Stimulated activated memory B cell treated with anti-CD40 and anti-IgM and Interleukin-4, amounts not matched to agents 10 μg/mL and 1 μg/mL and 100 μg/mL, for 72 hours (primary cell): ENCODE results near the gene SH3BP5.
A peak's percentile ranks its signal among the peaks of the same experiment; 100 is the strongest.

Experiments used
- ATAC-seq: fragments of 150-1000 bp; cut with Tn5 transposase; 2 replicates; pipeline ENCODE4 v1.10.0; 2021
- H3K27ac Mint-ChIP-seq: one replicate; pipeline ENCODE4 v1.8.0; 2022; ENCODE audit warnings: mild to moderate bottlenecking, mixed read lengths
- H3K27me3 Mint-ChIP-seq: one replicate; pipeline ENCODE4 v1.8.0; 2022; ENCODE audit warnings: mixed read lengths
- H3K36me3 Mint-ChIP-seq: one replicate; pipeline ENCODE4 v1.8.0; 2022; ENCODE audit warnings: mixed read lengths
- H3K4me1 Mint-ChIP-seq: one replicate; pipeline ENCODE4 v1.8.0; 2022; ENCODE audit warnings: mixed read lengths
- H3K4me3 Mint-ChIP-seq: one replicate; pipeline ENCODE4 v1.8.0; 2022; ENCODE audit warnings: mild to moderate bottlenecking, moderate library complexity, mixed read lengths
- H3K9me3 Mint-ChIP-seq: one replicate; pipeline ENCODE4 v1.8.0; 2022; ENCODE audit warnings: mixed read lengths

The SH3BP5 gene

GRCh38 chr3:15336057-15336456, 3.7 kb upstream of the SH3BP5 start:
- no peak for ATAC-seq
- H3K9me3 Mint-ChIP-seq = no peaks in the 10 kb centered on the region
- H3K36me3 Mint-ChIP-seq = no peaks in the 10 kb centered on the region
- H3K4me3 Mint-ChIP-seq = no peak overlapping the region
- H3K4me1 Mint-ChIP-seq = peaks cover 47% of the 10 kb centered on the region
- H3K27ac Mint-ChIP-seq = no peak overlapping the region
- H3K27me3 Mint-ChIP-seq = no peaks in the 10 kb centered on the region

GRCh38 chr3:15333956-15334263, 1.5 kb upstream of the SH3BP5 start:
- Mint-ChIP-seq H3K27ac (no peak overlapping the region), H3K36me3 (no peaks in the 10 kb centered on the region), H3K4me3 (no peak overlapping the region), H3K9me3 (no peaks in the 10 kb centered on the region), H3K27me3 (no peaks in the 10 kb centered on the region), H3K4me1 (peaks cover 49% of the 10 kb centered on the region)
- no peak for ATAC-seq

- Mint-ChIP-seq H3K4me3 (peak overlapping the region; percentile 95), H3K36me3 (peaks cover 4% of the 10 kb centered on the region), H3K27me3 (no peaks in the 10 kb centered on the region), H3K9me3 (no peaks in the 10 kb centered on the region), H3K4me1 (peaks cover 49% of the 10 kb centered on the region), H3K27ac (peak overlapping the region; percentile 90)
- ATAC-seq = no peak
Measured at GRCh38 chr3:15333099-15333955, 941 bp upstream of the SH3BP5 start.

- H3K4me1 Mint-ChIP-seq = peaks cover 58% of the 10 kb centered on the region
- H3K4me3 Mint-ChIP-seq = peak overlapping the region; percentile 95
- no peaks in the 10 kb centered on the region for H3K9me3 Mint-ChIP-seq
- peak; percentile 71 for ATAC-seq
- peak overlapping the region; percentile 90 for H3K27ac Mint-ChIP-seq
- no peaks in the 10 kb centered on the region for H3K27me3 Mint-ChIP-seq
- peaks cover 14% of the 10 kb centered on the region for H3K36me3 Mint-ChIP-seq
Measured at GRCh38 chr3:15331606-15332404, 581 bp downstream of the SH3BP5 start.

GRCh38 chr3:15331072-15331605, 1.2 kb downstream of the SH3BP5 start:
- Mint-ChIP-seq H3K36me3 (peaks cover 14% of the 10 kb centered on the region), H3K4me1 (peaks cover 57% of the 10 kb centered on the region)

GRCh38 chr3:15330031-15330596, 2.3 kb downstream of the SH3BP5 start:
- peaks cover 62% of the 10 kb centered on the region for H3K4me1 Mint-ChIP-seq
- H3K36me3 Mint-ChIP-seq = peaks cover 23% of the 10 kb centered on the region
- H3K27ac Mint-ChIP-seq = peak overlapping the region; percentile 23

More at GRCh38 chr3:15331072-15331605, 1.2 kb downstream of the SH3BP5 start:
- Mint-ChIP-seq H3K4me3 (peak overlapping the region; percentile 95), H3K9me3 (no peaks in the 10 kb centered on the region), H3K27me3 (no peaks in the 10 kb centered on the region), H3K27ac (peak overlapping the region; percentile 90)
- no peak for ATAC-seq

GRCh38 chr3:15329046-15330005, 3.1 kb downstream of the SH3BP5 start:
- Mint-ChIP-seq H3K9me3 (no peaks in the 10 kb centered on the region), H3K27me3 (no peaks in the 10 kb centered on the region), H3K4me1 (peaks cover 66% of the 10 kb centered on the region), H3K4me3 (no peak overlapping the region), H3K36me3 (peaks cover 27% of the 10 kb centered on the region), H3K27ac (peak overlapping the region; percentile 23)
- no peak for ATAC-seq

More at GRCh38 chr3:15330031-15330596, 2.3 kb downstream of the SH3BP5 start:
- Mint-ChIP-seq H3K27me3 (no peaks in the 10 kb centered on the region), H3K9me3 (no peaks in the 10 kb centered on the region), H3K4me3 (peak overlapping the region; percentile 95)
- ATAC-seq = no peak

GRCh38 chr3:15327941-15328340, 4.4 kb downstream of the SH3BP5 start:
- H3K27ac Mint-ChIP-seq = peak overlapping the region; percentile 79
- H3K4me1 Mint-ChIP-seq = peaks cover 72% of the 10 kb centered on the region
- peak overlapping the region; percentile 5 for H3K4me3 Mint-ChIP-seq
- peak; percentile 52 for ATAC-seq
- peaks cover 32% of the 10 kb centered on the region for H3K36me3 Mint-ChIP-seq
- no peaks in the 10 kb centered on the region for H3K27me3 Mint-ChIP-seq
- no peaks in the 10 kb centered on the region for H3K9me3 Mint-ChIP-seq

GRCh38 chr3:15326673-15327072, 5.7 kb downstream of the SH3BP5 start:
- H3K27me3 Mint-ChIP-seq = no peaks in the 10 kb centered on the region
- H3K4me1 Mint-ChIP-seq = peaks cover 67% of the 10 kb centered on the region
- H3K9me3 Mint-ChIP-seq = no peaks in the 10 kb centered on the region
- H3K27ac Mint-ChIP-seq = no peak overlapping the region
- no peak overlapping the region for H3K4me3 Mint-ChIP-seq
- H3K36me3 Mint-ChIP-seq = peaks cover 32% of the 10 kb centered on the region
- no peak for ATAC-seq

- peaks cover 32% of the 10 kb centered on the region for H3K36me3 Mint-ChIP-seq
- no peaks in the 10 kb centered on the region for H3K9me3 Mint-ChIP-seq
- ATAC-seq = no peak
- no peaks in the 10 kb centered on the region for H3K27me3 Mint-ChIP-seq
- H3K27ac Mint-ChIP-seq = peak overlapping the region; percentile 7
- H3K4me1 Mint-ChIP-seq = peaks cover 67% of the 10 kb centered on the region
- no peak overlapping the region for H3K4me3 Mint-ChIP-seq
Measured at GRCh38 chr3:15326037-15326436, 6.3 kb downstream of the SH3BP5 start.

- no peak for ATAC-seq
- Mint-ChIP-seq H3K9me3 (no peaks in the 10 kb centered on the region), H3K4me3 (no peak overlapping the region), H3K27ac (peak overlapping the region; percentile 7), H3K36me3 (peaks cover 32% of the 10 kb centered on the region), H3K4me1 (peaks cover 70% of the 10 kb centered on the region), H3K27me3 (no peaks in the 10 kb centered on the region)
Measured at GRCh38 chr3:15325228-15325627, 7.2 kb downstream of the SH3BP5 start.

- H3K27me3 Mint-ChIP-seq = no peaks in the 10 kb centered on the region
- no peak for ATAC-seq
- H3K4me1 Mint-ChIP-seq = peaks cover 70% of the 10 kb centered on the region
- no peaks in the 10 kb centered on the region for H3K9me3 Mint-ChIP-seq
- peak overlapping the region; percentile 51 for H3K27ac Mint-ChIP-seq
- H3K36me3 Mint-ChIP-seq = peaks cover 32% of the 10 kb centered on the region
- H3K4me3 Mint-ChIP-seq = no peak overlapping the region
Measured at GRCh38 chr3:15324379-15324808, 8.0 kb downstream of the SH3BP5 start.

- ATAC-seq = no peak
- peak overlapping the region; percentile 51 for H3K27ac Mint-ChIP-seq
- no peaks in the 10 kb centered on the region for H3K27me3 Mint-ChIP-seq
- H3K4me1 Mint-ChIP-seq = peaks cover 63% of the 10 kb centered on the region
- H3K36me3 Mint-ChIP-seq = peaks cover 26% of the 10 kb centered on the region
- H3K9me3 Mint-ChIP-seq = no peaks in the 10 kb centered on the region
- no peak overlapping the region for H3K4me3 Mint-ChIP-seq
Measured at GRCh38 chr3:15323063-15323462, 9.3 kb downstream of the SH3BP5 start.

- Mint-ChIP-seq H3K4me3 (no peak overlapping the region), H3K27me3 (no peaks in the 10 kb centered on the region), H3K4me1 (peaks cover 64% of the 10 kb centered on the region), H3K36me3 (peaks cover 18% of the 10 kb centered on the region), H3K9me3 (no peaks in the 10 kb centered on the region), H3K27ac (no peak overlapping the region)
- no peak for ATAC-seq
Measured at GRCh38 chr3:15321349-15321748, 11.0 kb downstream of the SH3BP5 start.
